Ovary (tissue), 9 donors: Measurements from ENCODE around the gene URGCP. TPM values are rescaled to one million over a fixed set of nuclear protein-coding genes. Genes with fewer than 3 reads are reported as not detected.

ENCODE experiments used
- DNase-seq, 5 donors: peaks; one replicate each; pipeline ENCODE4 v3.0.0-alpha.2; 2019 to 2020
- H3K27ac ChIP-seq, 2 donors: fragments of 200-600 bp; one replicate each; pipeline versions ENCODE4 v1.5.1 to v1.8.0; 2019 to 2022
- H3K27me3 ChIP-seq: fragments of 200-600 bp; one replicate; pipeline ENCODE4 v1.8.0; 2022
- H3K36me3 ChIP-seq: fragments of 200-600 bp; sonication (generic); one replicate; pipeline ENCODE4 v1.5.1; 2019
- H3K4me1 ChIP-seq: one replicate; pipeline ENCODE4 v1.8.1; 2013; ENCODE audit warnings: mild to moderate bottlenecking, moderate library complexity; ENCODE audit not compliant: insufficient read depth
- H3K4me3 ChIP-seq: fragments of 200-600 bp; sonication (generic); one replicate; pipeline ENCODE4 v1.5.1; 2017
- H3K9me3 ChIP-seq, 2 donors: fragments of 200-600 bp in 1 of 2; sonication (generic) in 1 of 2; one replicate each; pipeline versions ENCODE4 v1.5.1 to v1.8.1; 2013 to 2019; ENCODE audit warnings: mild to moderate bottlenecking in 1 of 2, moderate library complexity in 1 of 2
- EP300 ChIP-seq: sonication (generic); formaldehyde crosslinking; IDR thresholded peaks from one replicate; pipeline ENCODE4 v1.6.1; 2017; ENCODE audit warnings: antibody characterized with exemption
- POLR2A ChIP-seq: fragments of 450-650 bp; IDR thresholded peaks from one replicate; pipeline ENCODE4 v1.6.1; 2017; ENCODE audit warnings: antibody characterized with exemption, mild to moderate bottlenecking, moderate library complexity
- WGBS, 3 donors: extraction: QIAGEN DNeasy Blood & Tissue Kit in 1 of 3; methylation state at CpG; one replicate each; pipeline versions ENCODE4 v1.1.5 to v1.1.7; 2013 to 2017; 5-methylcytosine and 5-hydroxymethylcytosine counted together
- intact Hi-C, 4 donors: fragments of 100-400 bp; cut with DNase I; formaldehyde crosslinking; loops; one replicate each; pipeline versions ENCODE4 v1.11.0 to v1.15.1; 2022 to 2023
- polyA plus RNA-seq, 2 donors: library from polyadenylated mRNA; stranded (reverse); fragments of 200-250 nt in 1 of 2; fragments of 350-450 nt in 1 of 2; fragmentation: Illumina TruSeq in 1 of 2; extraction: RNeasy Lipid Tissue Mini Kit (QIAGEN cat#74804) in 1 of 2; gene quantifications; one replicate each; pipeline ENCODE4 v1.2.3, GENCODE V29; 2013 to 2014
- total RNA-seq, 7 donors: library from RNA; depleted of rRNA in 2 of 7; stranded (reverse); fragments of >200 nt in 2 of 7; fragmentation: NEBNext Ultra II Directional in 3 of 7; extraction: Animal tissue kit (Norgen Biotek cat#: 25700) in 3 of 7; gene quantifications; one replicate each; pipeline versions ENCODE4 v1.1.0 to v1.2.4, GENCODE V29; 2016 to 2023
- TF ChIP-seq, protein P1 (sequence below), 3 donors: fragments of 450-650 bp in 2 of 3; fragments of 200-600 bp in 1 of 3; IDR thresholded peaks; one replicate each; pipeline versions ENCODE4 v1.5.1 to v1.8.0; 2016 to 2022; ENCODE audit warnings: antibody characterized with exemption in 3 of 3, mild to moderate bottlenecking in 1 of 3
- donor health status: DM: no; HTN: no; CAD: no; lungs with moderate emphysema.
- donor health status: DM: no; HTN: no; CAD: no.
- donor health status: Bipolar disorder and iron deficiency.
- donor health status: DM: yes; HTN: yes; CAD: no.
- donor health status: DM: no; HTN: no; CAD: no.
- donor health status: DM: yes; HTN: yes; CAD: no.

Gene URGCP
- total and polyA plus RNA-seq, 9 donors: 19.3 to 55.1 (median 38.8) TPM

DNA sequence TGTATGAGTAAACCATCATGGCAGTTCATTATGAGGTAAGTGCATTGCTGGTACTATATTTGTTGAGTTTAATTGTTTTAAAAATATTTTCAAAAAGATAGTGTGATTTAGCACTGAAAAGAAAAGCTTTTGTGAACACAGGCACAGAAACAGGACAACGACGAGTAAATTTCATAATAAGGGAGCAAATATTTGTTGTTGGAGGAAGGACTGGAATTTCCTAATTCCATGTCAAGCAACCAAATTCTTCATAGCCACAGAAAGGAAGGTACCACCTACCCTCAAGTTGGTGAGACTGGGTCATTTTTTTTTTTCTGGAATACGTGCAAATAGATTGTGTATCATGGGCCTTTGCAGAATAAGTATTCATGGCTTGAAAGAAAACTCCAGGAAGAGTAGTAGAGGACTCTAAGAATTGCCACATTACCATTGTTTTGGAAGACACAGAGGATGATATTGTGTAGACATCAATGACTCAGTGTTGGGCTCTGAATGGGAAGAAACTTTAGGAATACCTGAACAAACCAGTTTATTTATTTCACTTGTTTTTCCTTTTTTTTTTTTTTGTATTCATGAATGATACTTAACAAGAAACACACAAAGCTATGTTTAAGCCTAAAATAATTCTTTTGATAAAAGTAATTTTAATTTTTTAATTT lies 27.6 kb upstream of the URGCP start:
- intact Hi-C loops: no loop called here
- TF ChIP-seq POLR2A (no peak), EP300 (no peak)
- TF ChIP-seq, protein P1, sequence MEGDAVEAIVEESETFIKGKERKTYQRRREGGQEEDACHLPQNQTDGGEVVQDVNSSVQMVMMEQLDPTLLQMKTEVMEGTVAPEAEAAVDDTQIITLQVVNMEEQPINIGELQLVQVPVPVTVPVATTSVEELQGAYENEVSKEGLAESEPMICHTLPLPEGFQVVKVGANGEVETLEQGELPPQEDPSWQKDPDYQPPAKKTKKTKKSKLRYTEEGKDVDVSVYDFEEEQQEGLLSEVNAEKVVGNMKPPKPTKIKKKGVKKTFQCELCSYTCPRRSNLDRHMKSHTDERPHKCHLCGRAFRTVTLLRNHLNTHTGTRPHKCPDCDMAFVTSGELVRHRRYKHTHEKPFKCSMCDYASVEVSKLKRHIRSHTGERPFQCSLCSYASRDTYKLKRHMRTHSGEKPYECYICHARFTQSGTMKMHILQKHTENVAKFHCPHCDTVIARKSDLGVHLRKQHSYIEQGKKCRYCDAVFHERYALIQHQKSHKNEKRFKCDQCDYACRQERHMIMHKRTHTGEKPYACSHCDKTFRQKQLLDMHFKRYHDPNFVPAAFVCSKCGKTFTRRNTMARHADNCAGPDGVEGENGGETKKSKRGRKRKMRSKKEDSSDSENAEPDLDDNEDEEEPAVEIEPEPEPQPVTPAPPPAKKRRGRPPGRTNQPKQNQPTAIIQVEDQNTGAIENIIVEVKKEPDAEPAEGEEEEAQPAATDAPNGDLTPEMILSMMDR (IDR thresholded peaks at IDR 0.05): no peak

DNA sequence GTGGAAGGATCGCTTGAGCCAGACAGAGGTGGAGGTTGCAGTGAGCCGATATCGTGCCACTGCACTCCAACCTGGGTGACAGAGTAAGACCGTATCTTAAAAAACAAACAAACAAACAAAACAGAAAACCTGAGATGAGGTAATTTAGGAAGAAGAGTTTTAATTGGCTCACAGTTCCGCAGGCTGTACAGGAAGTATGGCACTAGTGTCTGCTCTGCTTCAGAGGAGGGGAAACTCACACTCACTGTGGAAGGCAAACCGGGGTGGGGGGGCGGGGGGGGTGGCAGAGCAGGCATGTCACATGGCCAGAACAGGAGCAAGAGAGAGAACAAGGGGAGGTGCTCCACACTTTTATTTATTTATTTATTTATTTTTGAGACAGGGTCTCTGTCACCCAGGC lies 24.9 kb upstream of the URGCP start:
- Histone ChIP-seq H3K9me3 (no peaks in the 10 kb centered on the region), H3K27ac (no peak overlapping the region), H3K4me3 (no peak overlapping the region), H3K4me1 (no peaks in the 10 kb centered on the region), H3K36me3 (no peaks in the 10 kb centered on the region), H3K27me3 (no peaks in the 10 kb centered on the region)
- 76 to 80% (median 76%) methylated on average over 7 of the region's 7 CpGs for WGBS, 3 donors
- intact Hi-C loops: no loop called here
- TF ChIP-seq EP300 (no peak), POLR2A (no peak)
- TF ChIP-seq, protein P1 (IDR thresholded peaks at IDR 0.05): no peak
- DNase-seq: no peak

More for the DNA sequence above, 27.6 kb upstream of the URGCP start:
- WGBS, 3 donors: 90 to 92% (median 92%) methylated on average over 3 of the region's 3 CpGs
- no peaks in the 10 kb centered on the region for H3K9me3 ChIP-seq
- H3K4me3 ChIP-seq: no peak overlapping the region
- no peaks in the 10 kb centered on the region for H3K36me3 ChIP-seq
- H3K27me3 ChIP-seq: no peaks in the 10 kb centered on the region
- H3K4me1 ChIP-seq: no peaks in the 10 kb centered on the region
- no peak overlapping the region for H3K27ac ChIP-seq
- no peak for DNase-seq

DNA sequence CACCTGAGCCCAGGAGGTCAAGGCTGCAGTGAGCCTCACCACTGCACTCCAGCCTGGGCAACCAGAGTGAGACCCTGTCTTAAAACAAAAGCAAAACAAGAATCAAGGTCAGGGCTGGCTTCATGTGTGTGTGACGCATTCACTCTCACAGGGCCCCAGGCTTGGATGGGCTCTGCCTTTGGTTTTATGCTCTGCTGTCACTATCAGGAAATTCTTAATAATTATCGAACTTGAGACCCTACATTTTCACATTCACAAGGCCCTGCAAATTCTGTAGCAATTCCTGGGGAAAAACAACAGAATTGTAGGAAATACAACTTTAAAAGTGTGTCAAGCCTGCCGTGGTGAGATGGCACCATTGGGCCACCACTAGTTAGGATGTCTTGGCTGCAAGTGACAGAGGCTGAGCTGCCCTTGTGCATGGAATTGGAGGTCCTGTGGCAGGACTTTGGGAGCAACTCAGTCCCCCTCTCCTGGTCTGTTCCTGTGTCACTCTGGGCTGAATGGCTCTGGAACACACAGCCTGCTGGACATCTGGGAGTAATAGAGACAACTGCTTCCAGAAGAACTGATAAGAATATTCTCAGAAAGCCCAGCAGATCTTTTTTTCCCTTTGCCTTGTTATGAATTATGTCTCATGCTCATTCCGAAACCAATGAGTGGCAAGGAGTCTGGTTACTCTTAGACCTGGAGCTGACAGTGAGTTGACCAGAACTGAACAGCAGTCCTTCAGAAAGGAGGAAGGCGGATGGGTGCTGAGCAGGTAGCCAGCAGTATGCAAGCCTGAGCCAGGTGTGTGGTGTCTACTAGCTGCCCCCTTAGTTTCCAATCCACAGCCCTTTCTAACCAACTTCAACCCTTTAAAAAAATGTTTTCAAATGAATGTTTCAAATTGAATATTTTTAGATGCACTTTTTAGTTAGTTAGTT lies 23.4 kb upstream of the URGCP start:
- intact Hi-C loops: no loop called here
- TF ChIP-seq POLR2A (no peak), EP300 (no peak)
- TF ChIP-seq, protein P1 (IDR thresholded peaks at IDR 0.05): no peak
- 93 to 95% (median 94%) methylated on average over 5 of the region's 5 CpGs for WGBS, 3 donors
- DNase-seq: no peak
- Histone ChIP-seq H3K36me3 (no peaks in the 10 kb centered on the region), H3K27ac (no peak overlapping the region), H3K9me3 (no peaks in the 10 kb centered on the region), H3K27me3 (no peaks in the 10 kb centered on the region), H3K4me3 (no peak overlapping the region), H3K4me1 (peaks cover 1% of the 10 kb centered on the region)

DNA sequence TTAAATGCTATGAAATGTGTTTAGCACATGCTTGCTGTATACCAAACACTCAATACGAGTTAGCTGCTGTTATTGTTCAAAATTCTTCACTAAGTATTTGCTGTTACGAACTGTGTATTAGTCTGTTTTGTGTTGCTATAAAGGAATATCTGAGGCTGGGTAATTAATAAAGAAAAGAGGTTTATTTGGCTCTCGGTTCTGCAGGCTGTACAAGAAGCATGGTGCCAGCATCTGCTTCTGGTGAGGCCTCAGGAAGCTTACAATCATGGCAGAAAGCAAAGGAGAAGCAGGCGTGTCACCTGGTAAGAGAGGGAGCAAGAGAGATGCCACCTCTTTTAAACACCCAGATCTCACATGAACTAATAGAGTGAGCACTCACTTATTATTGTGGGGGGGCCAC lies 21.4 kb upstream of the URGCP start:
- no peak overlapping the region for H3K4me3 ChIP-seq
- no peak for DNase-seq
- H3K36me3 ChIP-seq: no peaks in the 10 kb centered on the region
- intact Hi-C loops: no loop called here
- no peaks in the 10 kb centered on the region for H3K9me3 ChIP-seq
- no peak overlapping the region for H3K27ac ChIP-seq
- no peaks in the 10 kb centered on the region for H3K27me3 ChIP-seq
- TF ChIP-seq, protein P1 (IDR thresholded peaks at IDR 0.05): no peak
- TF ChIP-seq EP300 (no peak), POLR2A (no peak)
- 92 to 94% (median 92%) methylated on average over 4 of the region's 4 CpGs for WGBS, 3 donors
- H3K4me1 ChIP-seq: peaks cover 1% of the 10 kb centered on the region
